ENCODE measurements around the gene TMBIM1.
"Not testable (repeated sequence)": the region's sequence is repeated elsewhere in the genome, so short reads cannot be mapped to it uniquely, and the experiment has no call there.

TMBIM1 gene

GRCh38 chr2:218275371-218276072, 16.8 kb downstream of the TMBIM1 start:
- Histone ChIP-seq H3K4me1 (ENCODE audit: insufficient read depth, low read length, severe bottlenecking) (peaks cover 23% of the 10 kb centered on the region), H3K27ac (ENCODE audit: low read depth, low read length, poor library complexity, severe bottlenecking) (no peak overlapping the region), H3F3A (ENCODE audit: insufficient read depth, low read length) (no peaks in the 10 kb centered on the region), H3K9ac (ENCODE audit: low read length) (no peak overlapping the region), H3K9me3 (ENCODE audit: low read length) (no peaks in the 10 kb centered on the region), H3K79me2 (ENCODE audit: insufficient read depth, low read length) (0 out of 2 replicates have a peak, but pooled peaks cover 2% of the 10 kb centered on the region), H3K4me2 (ENCODE audit: low read length) (no peak overlapping the region), H3K36me3 (ENCODE audit: insufficient read depth, low read length) (peaks cover 28% of the 10 kb centered on the region; the same call in 1 of the 2 replicates), H4K20me1 (ENCODE audit: insufficient read depth, low read length) (no peaks in the 10 kb centered on the region), H3K27me3 (ENCODE audit: insufficient read depth, low read length) (no peaks in the 10 kb centered on the region), H3K4me3 (ENCODE audit: low read depth, low read length, poor library complexity, severe bottlenecking) (no peak overlapping the region), H3K9me2 (ENCODE audit: low read depth, low read length) (no peaks in the 10 kb centered on the region), H2AFZ (ENCODE audit: low read length) (no peak overlapping the region)
- TF ChIP-seq CTCF (IDR thresholded peaks at IDR 0.05; ENCODE audit: low read length) (no peak), EZH2 (IDR thresholded peaks at IDR 0.05; ENCODE audit: borderline replicate concordance, low read length) (no peak)

GRCh38 chr2:218274586-218274985, 17.7 kb downstream of the TMBIM1 start:
- H2AFZ ChIP-seq (ENCODE audit: low read length), result no peak overlapping the region
- H3K4me1 ChIP-seq (ENCODE audit: insufficient read depth, low read length, severe bottlenecking), result peaks cover 23% of the 10 kb centered on the region
- H3K9me2 ChIP-seq (ENCODE audit: low read depth, low read length), result no peaks in the 10 kb centered on the region
- H4K20me1 ChIP-seq (ENCODE audit: insufficient read depth, low read length), result no peaks in the 10 kb centered on the region
- no peak overlapping the region for H3K4me2 ChIP-seq (ENCODE audit: low read length)
- 0 out of 2 replicates have a peak, but pooled peaks cover 2% of the 10 kb centered on the region for H3K79me2 ChIP-seq (ENCODE audit: insufficient read depth, low read length)
- peaks cover 28% of the 10 kb centered on the region; the same call in 1 of the 2 replicates for H3K36me3 ChIP-seq (ENCODE audit: insufficient read depth, low read length)
- no peak overlapping the region for H3K9ac ChIP-seq (ENCODE audit: low read length)
- H3K27me3 ChIP-seq (ENCODE audit: insufficient read depth, low read length), result no peaks in the 10 kb centered on the region
- H3K27ac ChIP-seq (ENCODE audit: low read depth, low read length, poor library complexity, severe bottlenecking), result no peak overlapping the region
- H3K4me3 ChIP-seq (ENCODE audit: low read depth, low read length, poor library complexity, severe bottlenecking), result no peak overlapping the region
- TF ChIP-seq EZH2 (IDR thresholded peaks at IDR 0.05; ENCODE audit: borderline replicate concordance, low read length), result no peak
- TF ChIP-seq CTCF (IDR thresholded peaks at IDR 0.05; ENCODE audit: low read length), result no peak
- H3F3A ChIP-seq (ENCODE audit: insufficient read depth, low read length), result no peaks in the 10 kb centered on the region
- H3K9me3 ChIP-seq (ENCODE audit: low read length), result no peaks in the 10 kb centered on the region

GRCh38 chr2:218273908-218274249, 18.4 kb downstream of the TMBIM1 start:
- TF ChIP-seq EZH2 (IDR thresholded peaks at IDR 0.05; ENCODE audit: borderline replicate concordance, low read length) (no peak), CTCF (IDR thresholded peaks at IDR 0.05; ENCODE audit: low read length) (no peak)
- peaks cover 28% of the 10 kb centered on the region; the same call in 1 of the 2 replicates for H3K36me3 ChIP-seq (ENCODE audit: insufficient read depth, low read length)
- 0 out of 2 replicates have a peak, but pooled peaks cover 2% of the 10 kb centered on the region for H3K79me2 ChIP-seq (ENCODE audit: insufficient read depth, low read length)
- no peak overlapping the region for H3K9ac ChIP-seq (ENCODE audit: low read length)
- H3K27ac ChIP-seq (ENCODE audit: low read depth, low read length, poor library complexity, severe bottlenecking), result no peak overlapping the region
- no peaks in the 10 kb centered on the region for H3K9me2 ChIP-seq (ENCODE audit: low read depth, low read length)
- H4K20me1 ChIP-seq (ENCODE audit: insufficient read depth, low read length), result no peaks in the 10 kb centered on the region
- peaks cover 28% of the 10 kb centered on the region for H3K4me1 ChIP-seq (ENCODE audit: insufficient read depth, low read length, severe bottlenecking)
- no peaks in the 10 kb centered on the region for H3F3A ChIP-seq (ENCODE audit: insufficient read depth, low read length)
- no peak overlapping the region for H2AFZ ChIP-seq (ENCODE audit: low read length)
- no peaks in the 10 kb centered on the region for H3K9me3 ChIP-seq (ENCODE audit: low read length)
- no peak overlapping the region for H3K4me2 ChIP-seq (ENCODE audit: low read length)
- no peaks in the 10 kb centered on the region for H3K27me3 ChIP-seq (ENCODE audit: insufficient read depth, low read length)
- H3K4me3 ChIP-seq (ENCODE audit: low read depth, low read length, poor library complexity, severe bottlenecking), result no peak overlapping the region

GRCh38 chr2:218273214-218273907, 18.9 kb downstream of the TMBIM1 start:
- Histone ChIP-seq H3K36me3 (ENCODE audit: insufficient read depth, low read length) (peaks cover 28% of the 10 kb centered on the region; the same call in 1 of the 2 replicates), H3K4me1 (ENCODE audit: insufficient read depth, low read length, severe bottlenecking) (peaks cover 30% of the 10 kb centered on the region)
- not testable (repeated sequence) for H3K9me3 ChIP-seq (ENCODE audit: low read length); H2AFZ ChIP-seq (ENCODE audit: low read length); H3K4me2 ChIP-seq (ENCODE audit: low read length); H3K9me2 ChIP-seq (ENCODE audit: low read depth, low read length); H3F3A ChIP-seq (ENCODE audit: insufficient read depth, low read length); H4K20me1 ChIP-seq (ENCODE audit: insufficient read depth, low read length); H3K4me3 ChIP-seq (ENCODE audit: low read depth, low read length, poor library complexity, severe bottlenecking); H3K27me3 ChIP-seq (ENCODE audit: insufficient read depth, low read length); H3K27ac ChIP-seq (ENCODE audit: low read depth, low read length, poor library complexity, severe bottlenecking); H3K79me2 ChIP-seq (ENCODE audit: insufficient read depth, low read length); H3K9ac ChIP-seq (ENCODE audit: low read length)
